Fibroblast of skin of left biceps (primary cell): ENCODE measurements around the gene F8A3.
"Not testable (repeated sequence)": the region's sequence is repeated elsewhere in the genome, so short reads cannot be mapped to it uniquely, and the experiment has no call there.

Experiments used
- DNase-seq, 2 experiments: peaks; one replicate each; pipeline ENCODE4 v3.0.0-alpha.2; 2013; ENCODE audit warnings: low read depth in 2 of 2

F8A3 gene

GRCh38 chrX:155458471-155458870 lies at the start of gene F8A3:
Gene F8A3 (minus strand): TSS chrX:155458620. CDS start chrX:155458600, 20 bp downstream.
- DNase-seq, result not testable (repeated sequence)

- no peak for DNase-seq
These were observed 46.9 kb upstream of the F8A3 start for GRCh38 chrX:155505296-155505695.

GRCh38 chrX:155495134-155495533 lies 36.7 kb upstream of the F8A3 start:
- not testable (repeated sequence) for DNase-seq

GRCh38 chrX:155491421-155491820 lies 33.0 kb upstream of the F8A3 start:
- DNase-seq, result not testable (repeated sequence)

- not testable (repeated sequence) for DNase-seq
These were observed 18.7 kb upstream of the F8A3 start for GRCh38 chrX:155477136-155477535.

- not testable (repeated sequence) for DNase-seq
These were observed 8.0 kb upstream of the F8A3 start for GRCh38 chrX:155466269-155466938.

GRCh38 chrX:155460501-155460900 lies 2.1 kb upstream of the F8A3 start:
- not testable (repeated sequence) for DNase-seq

GRCh38 chrX:155457761-155458447 lies 516 bp downstream of the F8A3 start:
- DNase-seq, result not testable (repeated sequence)

- DNase-seq, result no peak
These were observed 17.3 kb downstream of the F8A3 start for GRCh38 chrX:155441097-155441496.

GRCh38 chrX:155435744-155436112 lies 22.7 kb downstream of the F8A3 start:
- no peak for DNase-seq

GRCh38 chrX:155434906-155435743 lies 23.3 kb downstream of the F8A3 start:
- DNase-seq, result no peak

GRCh38 chrX:155417769-155418168 lies 40.7 kb downstream of the F8A3 start:
- no peak for DNase-seq
